ENCODE measurements around the gene SLC2A14. TPM values are rescaled to one million over a fixed set of nuclear protein-coding genes. Genes with fewer than 3 reads are reported as not detected.
"Not testable (repeated sequence)": the region's sequence is repeated elsewhere in the genome, so short reads cannot be mapped to it uniquely, and the experiment has no call there.

The SLC2A14 gene
- not detected in 2 replicates for total RNA-seq (2014; rRNA removed; shearing (Covaris generic))

DNA sequence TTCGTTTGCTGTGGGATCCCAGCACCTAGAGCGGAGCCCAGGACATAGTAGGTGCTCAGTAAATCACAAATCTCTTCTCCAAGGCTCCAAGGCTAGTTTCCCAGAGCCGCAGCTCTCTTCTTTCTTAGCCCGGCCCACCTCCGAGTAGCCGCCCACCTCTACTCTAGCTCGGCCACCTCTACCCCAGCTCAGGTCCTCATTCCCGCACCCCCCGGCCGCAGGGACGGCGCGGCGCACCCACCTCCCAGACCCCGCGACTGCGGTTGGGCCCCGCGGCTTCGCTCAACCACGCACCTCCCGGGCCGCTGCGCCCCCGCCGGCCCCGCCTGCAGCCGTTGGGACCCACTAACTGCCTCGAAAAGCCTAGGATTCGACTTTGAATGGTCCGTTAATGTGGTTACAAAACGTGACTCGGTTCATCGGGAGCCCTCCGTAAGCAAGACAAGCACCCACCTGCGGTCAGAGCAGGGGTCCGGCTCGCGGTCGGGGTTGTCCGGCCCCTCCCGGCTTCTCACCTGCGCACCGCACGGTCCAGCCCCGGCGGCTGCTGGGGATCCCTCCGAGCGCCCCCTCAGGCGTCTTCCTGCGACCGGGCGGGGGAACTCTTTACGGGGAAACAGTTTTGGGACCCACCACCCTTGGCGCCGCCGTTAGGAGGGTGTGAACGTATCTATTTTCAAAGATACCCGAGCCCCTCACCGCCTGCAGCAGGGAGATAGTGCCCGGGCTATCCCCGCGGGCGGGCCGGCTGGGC is at the start of gene SLC2A14:
TSS of gene SLC2A14 (minus strand) at position 350 of the 754 bp plus-strand sequence. CDS start 3,035 bp downstream, outside the sequence.
- DNase-seq (ENCODE audit: low spot score) = no peak

DNA sequence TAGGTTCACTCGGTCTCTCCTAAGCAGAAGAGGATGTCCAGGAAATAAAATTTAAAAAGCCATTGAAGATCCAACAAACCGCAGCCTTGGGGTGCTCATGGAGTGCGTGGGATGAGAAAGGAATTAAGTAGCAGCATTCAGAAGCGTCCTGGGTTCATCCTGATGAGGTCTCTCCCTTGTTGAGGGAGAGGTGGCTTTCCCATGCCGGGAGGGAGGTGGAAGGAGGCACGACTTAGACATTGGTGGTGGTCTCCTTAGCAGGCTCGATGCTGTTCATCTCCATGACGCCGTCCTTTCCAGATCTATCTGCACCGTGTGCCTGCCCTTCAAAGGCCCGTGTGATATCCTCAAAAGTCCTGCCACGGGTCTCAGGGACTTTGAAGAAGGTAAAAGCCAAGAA is 48.5 kb upstream of the SLC2A14 start:
- not testable (repeated sequence) for DNase-seq (ENCODE audit: low spot score)

DNA sequence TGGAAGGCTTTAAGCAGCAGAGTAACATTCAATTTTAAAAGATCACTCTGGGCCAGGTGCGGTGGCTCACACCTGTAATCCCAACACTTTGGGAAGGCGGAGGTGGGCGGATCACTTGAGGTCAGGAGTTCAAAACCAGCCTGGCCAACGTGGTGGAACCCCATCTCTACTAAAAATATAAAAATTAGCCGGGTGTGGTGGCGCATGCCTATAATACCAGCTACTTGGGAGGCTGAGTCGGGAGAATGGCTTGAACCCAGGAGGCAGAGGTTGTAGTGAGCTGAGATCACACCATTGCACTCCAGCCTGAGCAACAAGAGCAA is 45.5 kb upstream of the SLC2A14 start:
- not testable (repeated sequence) for DNase-seq (ENCODE audit: low spot score)

DNA sequence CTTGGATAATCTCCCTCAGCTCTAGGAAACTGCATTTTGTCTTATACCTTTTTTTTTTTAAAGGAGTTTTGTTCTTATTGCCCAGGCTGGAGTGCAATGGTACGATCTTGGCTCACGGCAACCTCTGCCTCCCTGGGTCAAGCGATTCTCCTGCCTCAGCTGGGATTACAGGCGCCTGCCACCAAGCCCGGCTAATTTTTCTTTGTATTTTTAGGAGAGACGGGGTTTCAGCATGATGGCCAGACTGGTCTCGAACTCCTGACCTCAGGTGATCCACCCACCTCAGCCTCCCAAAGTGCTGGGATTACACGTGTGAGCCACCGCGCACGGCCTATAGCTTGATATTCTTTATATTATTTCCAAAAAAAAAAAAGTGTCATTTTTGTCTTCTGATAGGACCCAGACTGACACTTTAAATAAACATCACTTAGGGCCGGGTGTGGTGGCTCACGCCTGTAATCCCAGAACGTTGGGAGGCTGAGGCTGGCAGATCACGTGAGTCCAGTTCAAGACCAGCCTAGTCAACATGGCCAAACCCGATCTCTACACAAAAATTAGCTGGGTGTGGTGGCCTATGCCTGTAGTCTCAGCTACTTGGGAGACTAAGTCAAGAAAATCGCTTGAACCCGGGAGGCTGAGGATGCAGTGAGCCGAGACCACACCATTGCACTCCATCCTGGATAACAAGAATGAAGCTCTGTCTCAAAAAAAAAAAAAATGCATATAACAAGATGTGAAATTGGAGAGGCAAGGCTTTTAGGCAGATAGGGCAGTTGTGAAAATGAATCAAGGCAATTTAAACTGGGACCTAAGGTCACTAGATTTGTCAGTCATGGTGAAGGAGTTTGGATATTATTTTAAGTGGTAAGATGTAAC is 44.9 kb upstream of the SLC2A14 start:
- DNase-seq (ENCODE audit: low spot score) = no peak

DNA sequence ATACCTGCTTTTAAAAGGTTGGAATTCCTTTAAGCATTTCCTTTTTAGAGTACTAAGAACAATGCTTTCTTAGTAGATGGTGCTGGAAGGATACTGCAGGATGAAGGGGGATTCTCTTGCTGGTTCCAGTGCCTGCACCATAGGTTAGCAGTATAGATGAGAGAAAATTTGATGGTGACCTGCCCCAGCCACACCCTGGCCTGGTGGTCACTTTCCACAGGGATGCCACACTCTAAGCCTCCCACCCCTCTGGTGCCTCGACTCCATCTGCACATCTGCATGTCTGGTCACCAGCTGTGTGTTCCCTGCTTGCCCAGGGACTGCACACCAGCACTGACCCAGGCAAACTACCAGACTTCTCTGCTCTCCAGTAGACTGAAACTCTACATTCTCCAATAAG is 44.2 kb upstream of the SLC2A14 start:
- no peak for DNase-seq (ENCODE audit: low spot score)

DNA sequence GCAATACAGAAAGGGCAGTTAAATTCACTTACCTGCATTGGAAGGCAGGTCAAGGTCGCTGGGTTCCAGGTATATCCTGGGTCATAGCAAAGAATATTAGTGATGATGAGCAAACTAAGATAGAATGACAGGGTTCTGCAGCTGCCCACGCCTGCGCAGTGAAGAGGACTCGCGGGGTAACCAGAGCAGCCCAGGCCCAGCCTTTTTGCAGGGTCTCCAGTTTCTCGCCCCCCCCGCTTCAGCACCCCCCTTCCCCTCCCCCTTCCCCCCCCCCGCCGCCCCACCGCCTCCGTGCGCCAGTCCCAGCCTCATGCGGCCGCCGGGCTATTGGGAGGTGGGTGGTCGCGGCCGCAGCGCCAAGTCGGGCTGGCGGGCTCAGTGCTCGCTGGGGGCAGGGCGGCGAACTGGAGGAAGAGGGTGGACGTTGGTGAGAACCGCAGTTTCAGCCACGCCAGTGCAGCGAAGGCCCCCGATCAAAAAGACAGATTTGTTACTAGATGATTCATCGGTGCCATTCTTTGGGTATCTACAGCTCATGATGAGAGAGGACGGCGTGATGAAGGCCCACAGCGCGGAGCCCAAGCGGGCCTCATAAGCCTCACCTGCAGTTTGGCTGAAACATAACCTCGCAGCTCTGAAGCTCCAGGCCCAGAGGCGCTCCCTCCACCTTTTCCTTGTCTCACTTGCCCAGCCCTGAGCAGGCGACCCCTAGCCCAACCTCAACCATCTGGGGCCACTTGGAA is 43.1 kb upstream of the SLC2A14 start:
- no peak for DNase-seq (ENCODE audit: low spot score)

DNA sequence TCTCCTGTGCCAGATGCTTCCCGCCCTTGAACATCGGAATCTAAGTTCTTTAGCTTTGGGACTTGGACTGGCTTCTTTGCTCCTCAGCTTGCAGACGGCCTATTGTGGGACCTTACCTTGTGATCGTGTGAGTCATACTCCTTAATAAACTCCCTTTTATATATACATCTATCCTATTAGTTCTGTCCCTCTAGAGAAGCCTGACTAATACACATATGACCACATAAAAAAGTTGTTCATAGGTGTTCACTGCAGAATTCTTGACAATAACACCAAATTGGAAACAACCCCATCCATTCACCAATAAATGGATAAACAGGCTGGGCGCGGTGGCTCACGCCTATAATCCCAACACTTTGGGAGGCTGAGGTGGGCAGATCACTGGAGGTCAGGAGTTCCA is 37.4 kb upstream of the SLC2A14 start:
- not testable (repeated sequence) for DNase-seq (ENCODE audit: low spot score)

DNA sequence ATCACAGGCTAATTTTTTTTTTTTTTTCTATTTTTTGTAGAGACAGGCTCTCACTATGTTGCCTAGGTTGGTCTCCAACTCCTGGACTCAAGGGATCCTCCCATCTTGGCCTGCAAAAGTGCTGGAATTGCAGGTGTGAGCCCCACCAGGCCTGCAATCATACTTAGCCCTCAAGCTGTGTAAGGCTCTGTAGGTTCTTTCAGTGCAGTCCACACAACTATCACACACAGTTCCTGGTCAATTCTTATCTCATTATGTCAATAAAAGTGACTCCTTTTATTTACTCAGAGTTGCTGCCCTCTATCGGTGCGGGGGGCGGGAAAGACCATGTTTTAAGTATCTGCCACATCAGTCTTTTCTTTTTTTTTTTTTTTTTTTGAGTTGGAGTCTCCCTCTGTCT is 34.3 kb upstream of the SLC2A14 start:
- DNase-seq (ENCODE audit: low spot score) = peak; percentile 62

DNA sequence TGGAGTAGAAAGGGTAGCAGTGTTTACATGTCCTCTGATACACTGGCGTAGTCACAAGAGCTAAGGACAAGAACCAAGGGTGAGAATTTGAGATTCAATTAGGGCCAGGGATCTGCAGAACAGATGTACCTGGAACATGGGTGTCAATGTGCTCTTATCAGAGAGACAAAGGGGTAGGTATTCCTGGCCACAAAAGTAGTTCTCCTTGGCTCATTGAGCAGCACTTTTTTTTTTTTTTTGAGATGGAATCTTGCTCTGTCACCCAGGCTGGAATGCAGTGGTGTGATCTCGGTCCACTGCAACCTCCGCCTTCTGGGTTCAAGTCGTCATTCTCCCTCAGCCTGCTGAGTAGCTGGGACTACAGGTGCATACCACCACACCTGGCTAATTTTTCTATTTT is 33.6 kb upstream of the SLC2A14 start:
- not testable (repeated sequence) for DNase-seq (ENCODE audit: low spot score)

DNA sequence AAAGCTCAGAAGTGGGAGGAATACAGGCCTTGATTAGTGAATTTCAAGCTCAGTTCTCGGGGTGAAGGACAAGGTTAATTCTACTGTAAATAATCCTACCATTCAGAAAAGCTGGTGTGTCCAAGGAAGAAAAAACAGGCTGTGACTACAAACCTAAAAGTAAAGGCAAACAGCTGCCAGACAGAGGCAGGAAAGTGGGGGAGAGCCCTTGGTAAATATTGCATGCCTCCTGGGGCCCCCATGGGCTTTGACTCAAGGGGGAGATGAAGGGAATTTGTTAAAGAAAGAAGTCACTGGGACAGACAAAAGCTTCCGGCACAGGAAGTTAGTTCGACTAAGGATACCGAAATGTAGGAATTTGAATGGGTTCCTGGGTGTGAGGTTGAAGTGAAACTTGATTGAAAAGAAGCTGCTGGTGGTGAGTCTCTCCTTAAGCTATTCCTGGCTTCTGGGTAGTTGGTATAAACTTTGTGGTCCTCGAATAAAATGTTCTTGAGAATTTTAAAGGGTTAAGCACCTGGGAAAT is 32.9 kb upstream of the SLC2A14 start:
- not testable (repeated sequence) for DNase-seq (ENCODE audit: low spot score)

DNA sequence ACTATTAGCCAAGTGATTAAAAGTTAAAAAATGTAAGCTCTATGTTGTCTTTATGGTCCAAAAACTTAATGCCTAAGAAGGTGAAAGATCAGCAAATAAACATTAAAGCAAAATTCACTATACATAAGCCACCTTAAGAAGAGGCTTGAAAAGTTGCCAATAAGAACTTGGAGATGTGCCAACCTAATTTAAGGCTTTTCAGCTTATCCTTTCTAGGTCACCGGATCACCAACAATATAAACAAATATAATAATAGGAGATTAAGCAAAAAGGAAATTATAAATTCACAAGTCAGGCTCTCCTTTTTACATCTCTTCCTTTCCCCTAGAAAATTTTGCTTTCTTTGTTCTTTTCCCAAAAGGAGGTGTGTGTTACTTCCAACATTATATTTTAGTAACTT is 32.4 kb upstream of the SLC2A14 start:
- DNase-seq (ENCODE audit: low spot score) = peak; percentile 22

DNA sequence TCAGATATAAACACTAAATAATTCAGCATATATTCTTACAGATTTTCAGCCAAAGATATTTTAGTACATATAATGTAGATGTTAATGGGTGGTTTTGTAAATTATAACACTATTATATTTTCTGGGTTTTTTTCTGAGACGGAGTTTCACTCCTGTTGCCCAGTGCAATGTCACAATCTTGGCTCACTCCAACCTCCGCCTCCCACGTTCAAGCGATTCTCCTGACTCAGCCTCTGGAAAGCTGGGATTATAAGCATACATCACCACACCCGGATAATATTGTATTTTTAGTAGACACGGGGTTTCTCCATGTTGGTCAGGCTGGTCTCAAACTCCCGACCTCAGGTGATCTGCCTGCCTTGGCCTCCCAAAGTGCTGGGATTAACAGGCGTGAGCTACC is 29.7 kb upstream of the SLC2A14 start:
- not testable (repeated sequence) for DNase-seq (ENCODE audit: low spot score)

DNA sequence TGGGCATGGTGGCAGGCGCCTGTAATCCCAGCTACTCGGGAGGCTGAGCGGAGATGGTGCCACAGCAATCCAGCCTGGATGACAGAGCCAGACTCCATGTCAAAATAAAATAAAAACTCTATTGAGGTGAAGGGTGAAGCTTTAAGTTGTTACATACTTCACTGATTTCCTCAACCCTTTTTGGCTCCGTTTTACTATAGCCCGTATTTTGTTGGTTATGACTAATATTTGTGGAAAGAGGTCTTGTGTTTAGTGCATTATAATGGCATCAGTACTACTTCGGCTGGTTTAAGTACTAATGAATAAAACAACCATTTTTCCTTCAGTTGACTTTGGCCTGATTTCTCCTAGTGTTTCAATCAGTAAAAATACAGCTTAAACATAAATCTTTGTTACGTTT is 27.0 kb upstream of the SLC2A14 start:
- DNase-seq (ENCODE audit: low spot score) = no peak

DNA sequence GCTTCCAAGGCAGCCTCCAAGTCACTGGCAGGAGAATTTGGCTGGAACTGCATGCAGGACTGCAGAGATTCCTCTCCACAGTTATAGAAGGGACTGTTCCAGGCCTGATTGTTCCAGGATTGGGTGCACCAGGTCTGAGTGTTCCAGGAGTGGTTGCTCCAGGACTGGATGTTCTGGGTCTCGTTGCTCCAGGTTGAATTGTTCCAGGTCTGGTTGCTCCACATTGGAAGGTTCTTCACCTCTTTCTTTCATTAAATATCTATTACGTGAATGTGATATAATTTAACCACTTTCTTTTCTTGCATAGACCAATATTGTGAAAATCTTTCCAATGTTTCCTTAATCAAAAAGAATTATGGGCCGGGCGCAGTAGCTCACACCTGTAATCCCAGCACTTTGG is 24.0 kb upstream of the SLC2A14 start:
- not testable (repeated sequence) for DNase-seq (ENCODE audit: low spot score)

DNA sequence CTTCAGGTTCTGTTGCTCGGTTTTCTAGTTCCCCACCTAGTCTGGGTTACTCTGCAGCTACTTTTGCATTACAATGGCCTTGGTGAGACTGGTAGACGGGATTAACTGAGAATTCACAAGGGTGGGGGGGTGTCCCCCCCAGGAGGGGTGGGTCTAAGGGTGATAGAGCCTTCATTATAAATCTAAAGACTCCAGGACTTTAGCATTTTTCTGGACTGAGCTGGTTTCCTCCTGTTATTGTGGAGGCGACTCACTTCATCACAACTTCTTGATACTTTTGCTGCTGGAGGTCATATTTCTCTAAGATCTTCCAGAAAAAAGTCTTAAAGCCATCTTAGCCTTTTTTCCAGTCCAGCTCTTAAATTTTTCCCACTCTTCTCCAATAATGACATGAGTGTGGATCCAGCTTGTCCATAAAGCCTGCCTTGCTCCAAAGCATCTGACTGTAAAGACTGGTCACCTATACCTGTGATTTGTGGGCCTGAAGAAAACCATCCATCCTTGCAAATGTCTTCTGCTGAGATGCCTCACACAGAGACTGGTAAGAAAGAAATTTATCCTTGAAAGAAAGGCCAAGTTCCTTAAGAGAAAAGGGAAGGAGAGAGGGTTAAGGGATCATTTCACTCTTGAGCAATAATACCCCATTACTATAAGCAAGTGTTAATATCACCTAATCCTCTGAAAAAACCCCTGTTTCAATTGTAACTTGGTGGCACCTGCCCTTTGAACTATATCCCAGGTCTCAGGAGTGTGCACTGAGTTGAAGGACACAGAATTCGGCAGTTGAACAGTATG is 19.7 kb upstream of the SLC2A14 start:
- DNase-seq (ENCODE audit: low spot score) = no peak

DNA sequence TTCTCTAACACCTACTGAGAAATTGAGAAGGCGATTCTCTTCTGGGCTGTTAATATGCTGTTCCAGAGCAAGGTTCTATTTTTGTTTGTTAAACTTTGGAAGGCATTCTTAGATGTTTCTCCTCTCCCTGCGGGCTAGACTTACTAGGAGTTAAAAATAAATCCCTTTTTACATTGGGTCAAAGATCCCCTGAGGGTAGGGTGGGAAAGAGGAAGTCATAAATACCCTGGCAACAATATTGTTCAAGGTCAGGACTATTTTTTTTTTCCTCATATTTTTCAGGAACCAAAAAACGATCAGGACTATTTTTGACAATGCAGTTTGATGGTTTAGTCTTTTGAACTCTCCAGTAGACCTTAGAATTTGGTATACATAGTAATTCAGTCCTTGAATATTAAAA is 12.0 kb upstream of the SLC2A14 start:
- DNase-seq (ENCODE audit: low spot score) = no peak

DNA sequence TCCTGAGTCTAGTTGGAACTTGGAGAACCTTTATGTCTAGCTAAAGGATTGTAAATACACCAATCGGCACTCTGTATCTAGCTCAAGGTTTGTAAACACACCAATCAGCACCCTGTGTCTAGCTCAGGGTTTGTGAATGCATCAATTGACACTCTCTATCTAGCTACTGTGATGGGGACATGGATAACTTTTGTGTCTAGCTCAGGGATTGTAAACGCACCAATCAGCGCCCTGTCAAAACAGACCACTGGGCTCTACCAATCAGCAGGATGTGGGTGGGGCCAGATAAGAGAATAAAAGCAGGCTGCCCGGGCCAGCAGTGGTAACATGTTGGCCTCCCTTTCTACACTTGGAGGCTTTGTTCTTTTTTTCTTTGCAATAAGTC is 9.0 kb upstream of the SLC2A14 start:
- DNase-seq (ENCODE audit: low spot score) = not testable (repeated sequence)

DNA sequence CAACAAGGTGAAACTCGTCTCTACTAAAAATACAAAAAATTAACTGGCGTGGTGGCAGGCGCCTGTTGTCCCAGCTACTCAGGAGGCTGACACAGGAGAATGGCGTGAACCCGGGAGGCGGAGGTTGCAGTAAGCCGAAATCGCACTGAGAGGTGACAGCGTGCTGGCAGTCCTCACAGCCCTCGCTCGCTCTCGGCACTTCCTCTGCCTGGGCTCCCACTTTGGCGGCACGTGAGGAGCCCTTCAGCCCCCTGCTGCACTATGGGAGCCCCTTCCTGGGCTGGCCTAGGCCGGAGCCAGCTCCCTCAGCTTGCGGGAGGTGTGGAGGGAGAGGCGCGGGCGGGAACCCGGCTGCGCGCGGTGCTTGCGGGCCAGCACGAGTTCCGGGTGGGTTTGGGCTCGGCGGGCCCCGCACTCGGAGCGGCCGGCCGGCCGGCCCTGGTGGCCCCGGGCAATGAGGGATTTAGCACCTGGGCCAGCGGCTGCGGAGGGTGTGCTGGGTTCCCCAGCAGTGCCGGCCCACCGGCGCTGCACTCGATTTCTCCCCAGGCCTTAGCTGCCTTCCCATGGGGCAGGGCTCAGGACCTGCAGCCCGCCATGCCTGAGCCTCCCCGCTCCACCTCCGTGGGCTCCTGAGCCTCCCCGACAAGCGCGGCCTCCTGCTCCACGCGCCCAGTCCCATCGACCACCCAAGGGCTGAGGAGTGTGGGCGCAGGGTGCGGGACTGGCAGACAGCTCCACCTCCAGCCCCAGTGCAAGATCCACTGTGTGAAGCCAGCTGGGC is 8.4 kb upstream of the SLC2A14 start:
- DNase-seq (ENCODE audit: low spot score) = not testable (repeated sequence)

DNA sequence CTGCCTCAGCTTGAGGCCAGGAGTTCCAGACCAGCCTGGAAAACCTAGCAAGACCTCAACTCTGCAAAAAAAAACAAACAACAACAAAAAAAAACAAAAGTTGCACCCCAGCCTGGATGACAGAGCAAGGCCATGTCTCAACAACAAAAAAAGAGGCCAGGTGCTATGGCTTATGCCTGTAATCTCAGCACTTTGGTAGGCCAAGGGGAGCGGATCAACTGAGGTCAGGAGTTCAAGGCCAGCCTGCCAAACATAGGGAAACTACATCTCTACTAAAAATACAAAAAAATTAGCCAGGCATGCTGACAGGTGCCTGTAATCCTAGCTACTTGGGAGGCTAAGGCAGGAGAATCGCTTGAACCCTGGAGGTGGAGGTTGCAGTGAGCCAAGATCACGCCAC is 6.5 kb upstream of the SLC2A14 start:
- DNase-seq (ENCODE audit: low spot score) = no peak

DNA sequence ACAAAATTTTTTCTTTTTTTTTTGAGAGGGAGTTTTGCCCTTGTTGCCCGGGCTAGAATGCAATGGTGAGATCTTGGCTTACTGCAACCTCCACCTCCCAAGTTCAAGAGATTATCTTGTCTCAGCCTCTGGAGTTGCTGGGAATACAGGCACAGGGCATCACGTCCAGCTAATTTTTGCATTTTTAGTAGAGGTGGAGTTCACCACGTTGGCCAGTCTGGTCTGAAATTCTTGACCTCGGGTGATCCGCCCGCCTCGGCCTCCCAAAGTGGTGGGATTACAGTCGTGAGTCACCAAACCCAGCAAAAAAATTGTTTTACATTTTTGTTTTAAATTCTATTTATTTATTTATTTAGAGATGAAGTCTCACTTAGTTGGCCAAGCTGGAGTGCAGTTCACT is 4.7 kb upstream of the SLC2A14 start:
- no peak for DNase-seq (ENCODE audit: low spot score)
